Measurements from ENCODE around the gene PRIM2. TPM values are rescaled to one million over a fixed set of nuclear protein-coding genes. Genes with fewer than 3 reads are reported as not detected.
"Not testable (repeated sequence)": the region's sequence is repeated elsewhere in the genome, so short reads cannot be mapped to it uniquely, and the experiment has no call there.

The PRIM2 gene
- total RNA-seq, 4 donors from 2014 or later = 8.5 to 14.6 (median 11.0) TPM

DNA sequence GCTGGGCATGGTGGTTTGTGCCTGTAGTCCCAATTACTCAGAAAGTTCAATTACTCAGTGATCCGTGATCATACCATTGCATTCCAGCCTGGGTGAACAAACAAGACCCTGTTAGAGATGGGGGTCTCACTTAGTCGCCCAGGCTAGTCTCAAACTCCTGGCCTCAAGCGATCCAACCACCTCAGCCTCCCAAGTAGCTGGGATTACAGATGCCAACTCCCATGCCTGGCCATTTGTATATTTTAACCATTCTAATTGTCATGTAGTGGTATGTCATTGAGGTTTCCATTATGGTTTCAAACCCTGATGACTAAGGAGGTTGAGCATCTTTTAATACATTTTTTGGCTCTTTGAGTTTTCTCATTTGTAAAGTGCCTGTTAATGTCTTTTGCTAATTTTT lies 58.7 kb downstream of the PRIM2 start:
- H3K4me3 ChIP-seq; H3K36me3 ChIP-seq; H3K27me3 ChIP-seq; DNase-seq (ENCODE audit: low spot score in 2 of 2); H3K4me1 ChIP-seq; H3K27ac ChIP-seq; H3K9me3 ChIP-seq: not testable (repeated sequence)
- 95% methylated on average over 3 of the region's 3 CpGs for WGBS

GRCh38 chr6:57389038-57389592 lies 71.7 kb downstream of the PRIM2 start:
- DNase-seq (ENCODE audit: low spot score in 2 of 2); H3K36me3 ChIP-seq; H3K9me3 ChIP-seq; H3K27me3 ChIP-seq; H3K27ac ChIP-seq; H3K4me1 ChIP-seq; H3K4me3 ChIP-seq: not testable (repeated sequence)
- WGBS = 74% methylated on average over 2 of the region's 2 CpGs

- not testable (repeated sequence) for H3K36me3 ChIP-seq; DNase-seq (ENCODE audit: low spot score in 2 of 2); H3K27me3 ChIP-seq; H3K27ac ChIP-seq; H3K4me1 ChIP-seq; H3K4me3 ChIP-seq; H3K9me3 ChIP-seq
- WGBS = 89% methylated on average over 2 of the region's 2 CpGs
These were observed 73.4 kb downstream of the PRIM2 start for GRCh38 chr6:57390818-57391217.

GRCh38 chr6:57392047-57392446 lies 74.6 kb downstream of the PRIM2 start:
- H3K27me3 ChIP-seq; H3K36me3 ChIP-seq; DNase-seq (ENCODE audit: low spot score in 2 of 2); H3K9me3 ChIP-seq; H3K4me3 ChIP-seq; H3K4me1 ChIP-seq; H3K27ac ChIP-seq: not testable (repeated sequence)
- WGBS = 97% methylated on average over 3 of the region's 3 CpGs

GRCh38 chr6:57419341-57419740 lies 101.9 kb downstream of the PRIM2 start:
- not testable (repeated sequence) for H3K27ac ChIP-seq; H3K9me3 ChIP-seq; H3K27me3 ChIP-seq; H3K4me1 ChIP-seq; DNase-seq (ENCODE audit: low spot score in 2 of 2); H3K36me3 ChIP-seq; H3K4me3 ChIP-seq

- Histone ChIP-seq H3K4me3 (no peak overlapping the region), H3K27me3 (no peaks in the 10 kb centered on the region), H3K27ac (no peak overlapping the region), H3K36me3 (no peaks in the 10 kb centered on the region), H3K9me3 (no peaks in the 10 kb centered on the region), H3K4me1 (no peaks in the 10 kb centered on the region)
- no peak for DNase-seq (ENCODE audit: low spot score in 2 of 2)
- no peak for TF ChIP-seq EP300 (IDR thresholded peaks at IDR 0.05)
- TF ChIP-seq, protein P1, sequence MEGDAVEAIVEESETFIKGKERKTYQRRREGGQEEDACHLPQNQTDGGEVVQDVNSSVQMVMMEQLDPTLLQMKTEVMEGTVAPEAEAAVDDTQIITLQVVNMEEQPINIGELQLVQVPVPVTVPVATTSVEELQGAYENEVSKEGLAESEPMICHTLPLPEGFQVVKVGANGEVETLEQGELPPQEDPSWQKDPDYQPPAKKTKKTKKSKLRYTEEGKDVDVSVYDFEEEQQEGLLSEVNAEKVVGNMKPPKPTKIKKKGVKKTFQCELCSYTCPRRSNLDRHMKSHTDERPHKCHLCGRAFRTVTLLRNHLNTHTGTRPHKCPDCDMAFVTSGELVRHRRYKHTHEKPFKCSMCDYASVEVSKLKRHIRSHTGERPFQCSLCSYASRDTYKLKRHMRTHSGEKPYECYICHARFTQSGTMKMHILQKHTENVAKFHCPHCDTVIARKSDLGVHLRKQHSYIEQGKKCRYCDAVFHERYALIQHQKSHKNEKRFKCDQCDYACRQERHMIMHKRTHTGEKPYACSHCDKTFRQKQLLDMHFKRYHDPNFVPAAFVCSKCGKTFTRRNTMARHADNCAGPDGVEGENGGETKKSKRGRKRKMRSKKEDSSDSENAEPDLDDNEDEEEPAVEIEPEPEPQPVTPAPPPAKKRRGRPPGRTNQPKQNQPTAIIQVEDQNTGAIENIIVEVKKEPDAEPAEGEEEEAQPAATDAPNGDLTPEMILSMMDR (IDR thresholded peaks at IDR 0.05) = no peak
- TF ChIP-seq POLR2AphosphoS5 (IDR thresholded peaks at IDR 0.05) = no peak
- no peak for TF ChIP-seq POLR2A (IDR thresholded peaks at IDR 0.05)
These were observed 104.1 kb downstream of the PRIM2 start for GRCh38 chr6:57421503-57421902.

DNA sequence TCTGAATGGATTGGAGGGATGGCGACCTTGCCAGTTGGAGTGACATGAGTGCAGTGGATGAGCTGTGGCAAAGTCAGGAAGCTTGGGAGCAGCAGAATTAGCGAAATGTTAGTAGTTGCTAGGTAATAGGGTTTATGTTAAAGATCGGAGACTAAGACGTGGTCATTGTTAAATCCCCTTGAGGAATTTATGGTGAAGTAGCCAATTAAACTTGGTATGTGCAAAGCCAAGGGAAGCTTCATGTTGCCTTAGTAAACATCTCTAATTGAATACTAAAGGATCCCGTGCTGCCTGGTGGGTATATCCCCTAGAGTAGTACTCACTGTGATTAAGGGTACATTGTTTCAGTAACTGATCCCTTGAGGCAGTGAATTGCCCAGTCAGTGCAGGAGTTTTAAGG lies 106.0 kb downstream of the PRIM2 start:
- no peak for DNase-seq (ENCODE audit: low spot score in 2 of 2)
- TF ChIP-seq POLR2A (IDR thresholded peaks at IDR 0.05) (no peak), POLR2AphosphoS5 (IDR thresholded peaks at IDR 0.05) (no peak), EP300 (IDR thresholded peaks at IDR 0.05) (no peak)
- TF ChIP-seq, protein P1 (IDR thresholded peaks at IDR 0.05) = no peak
- Histone ChIP-seq H3K9me3 (no peaks in the 10 kb centered on the region), H3K27me3 (no peaks in the 10 kb centered on the region), H3K4me1 (no peaks in the 10 kb centered on the region), H3K36me3 (no peaks in the 10 kb centered on the region), H3K4me3 (no peak overlapping the region), H3K27ac (no peak overlapping the region)
- 93% methylated on average over 5 of the region's 5 CpGs for WGBS

GRCh38 chr6:57431742-57432141 lies 114.3 kb downstream of the PRIM2 start:
- not testable (repeated sequence) for H3K36me3 ChIP-seq; H3K4me3 ChIP-seq; DNase-seq (ENCODE audit: low spot score in 2 of 2); H3K9me3 ChIP-seq; H3K27me3 ChIP-seq; H3K27ac ChIP-seq
- peaks cover 16% of the 10 kb centered on the region for H3K4me1 ChIP-seq

GRCh38 chr6:57432157-57432556 lies 114.7 kb downstream of the PRIM2 start:
- no peak overlapping the region for H3K4me3 ChIP-seq
- 62% methylated on average over 2 of the region's 2 CpGs for WGBS
- H3K9me3 ChIP-seq = no peaks in the 10 kb centered on the region
- TF ChIP-seq, protein P1 (IDR thresholded peaks at IDR 0.05) = no peak
- no peak for DNase-seq (ENCODE audit: low spot score in 2 of 2)
- H3K27ac ChIP-seq = no peak overlapping the region
- no peaks in the 10 kb centered on the region for H3K36me3 ChIP-seq
- peaks cover 16% of the 10 kb centered on the region for H3K4me1 ChIP-seq
- H3K27me3 ChIP-seq = no peaks in the 10 kb centered on the region
